GM12891 (cell line): ENCODE measurements around the gene PHF3. TPM values are rescaled to one million over a fixed set of nuclear protein-coding genes. Genes with fewer than 3 reads are reported as not detected.

Source experiments
- DNase-seq: peaks from one replicate; pipeline ENCODE4 v3.0.0; 2011; ENCODE audit warnings: low spot score; ENCODE audit not compliant: insufficient read length
- FAIRE-seq: peaks from 2 replicates; lab custom pipeline; 2011; peaks lifted over from hg19 to GRCh38; lab: Jason Lieb, UNC
- PAX5 ChIP-seq: IDR thresholded peaks from 2 replicates; pipeline ENCODE4 v1.6.1; 2011; ENCODE audit warnings: low read length, moderate library complexity, mild to moderate bottlenecking; ENCODE audit not compliant: insufficient read depth, severe bottlenecking
- POLR2A ChIP-seq: IDR thresholded peaks from 2 replicates; pipeline ENCODE4 v1.6.1; 2011; ENCODE audit warnings: low read depth, low read length, control low read depth
- POLR2AphosphoS5 ChIP-seq: IDR thresholded peaks from 2 replicates; pipeline ENCODE4 v1.6.1; 2011; ENCODE audit warnings: low read depth, low read length, control low read depth
- POU2F2 ChIP-seq: IDR thresholded peaks from 2 replicates; pipeline ENCODE4 v1.6.1; 2011; ENCODE audit warnings: low read depth, mild to moderate bottlenecking, control low read depth, low read length, moderate library complexity
- SPI1 ChIP-seq: IDR thresholded peaks from 2 replicates; pipeline ENCODE4 v1.6.1; 2011; ENCODE audit warnings: low read depth, low read length, control low read depth
- TAF1 ChIP-seq: IDR thresholded peaks from 2 replicates; pipeline ENCODE4 v1.6.1; 2011; ENCODE audit warnings: low read depth, low read length, control low read depth
- polyA plus RNA-seq: library from polyadenylated mRNA; unstranded; fragments of >200 nt; gene quantifications from one replicate; pipeline ENCODE4 v1.2.1, GENCODE V29; 2012; ENCODE audit warnings: low read depth, missing spikeins, inconsistent platforms; ENCODE audit not compliant: missing spikeins

The PHF3 gene
- polyA plus RNA-seq, result 13.0 TPM

- no peak for TF ChIP-seq PAX5
- no peak for TF ChIP-seq SPI1
- TF ChIP-seq POU2F2, result peak; percentile 36; the same call in 1 of the 2 replicates
- peak; percentile 42 for TF ChIP-seq TAF1
- TF ChIP-seq POLR2A, result peak; percentile 50; the same call in 1 of the 2 replicates
- no peak for TF ChIP-seq POLR2AphosphoS5
- DNase-seq, result peak; percentile 80
- FAIRE-seq, result peak; percentile 96
Observed at GRCh38 chr6:63635588-63636517, at the start of gene PHF3. Gene PHF3 (plus strand): TSS chr6:63635802. CDS start chr6:63646552, 10,750 bp downstream.

- TF ChIP-seq POU2F2, result no peak
- no peak for TF ChIP-seq TAF1
- TF ChIP-seq POLR2AphosphoS5, result no peak
- no peak for TF ChIP-seq SPI1
- TF ChIP-seq POLR2A, result no peak
- no peak for TF ChIP-seq PAX5
- no peak for FAIRE-seq
- no peak for DNase-seq
Observed at GRCh38 chr6:63589952-63590411, 45.6 kb upstream of the PHF3 start.

- no peak for DNase-seq
- no peak for FAIRE-seq
- TF ChIP-seq POLR2AphosphoS5 (no peak), POU2F2 (no peak), PAX5 (no peak), POLR2A (no peak), TAF1 (no peak), SPI1 (no peak)
Observed at GRCh38 chr6:63592886-63593285, 42.7 kb upstream of the PHF3 start.

GRCh38 chr6:63597141-63598048, 38.2 kb upstream of the PHF3 start:
- TF ChIP-seq TAF1 (no peak), POLR2AphosphoS5 (no peak), PAX5 (no peak), SPI1 (no peak), POU2F2 (no peak), POLR2A (no peak)
- DNase-seq (no peak), FAIRE-seq (no peak)

GRCh38 chr6:63598049-63599036, 37.3 kb upstream of the PHF3 start:
- peak; percentile 46 for DNase-seq
- 0 out of 2 replicates have a peak, but pooled peaks have one; percentile 19 for TF ChIP-seq SPI1
- TF ChIP-seq POU2F2, result 0 out of 2 replicates have a peak, but pooled peaks have one; percentile 44
- no peak for TF ChIP-seq PAX5
- TF ChIP-seq TAF1, result no peak
- peak; percentile 93 for FAIRE-seq

GRCh38 chr6:63599243-63599642, 36.4 kb upstream of the PHF3 start:
- DNase-seq (no peak), FAIRE-seq (peak; percentile 52)
- no peak for TF ChIP-seq TAF1
- TF ChIP-seq PAX5, result no peak
- no peak for TF ChIP-seq POLR2AphosphoS5

- DNase-seq, result no peak
Observed at GRCh38 chr6:63600136-63600535, 35.5 kb upstream of the PHF3 start.

GRCh38 chr6:63609231-63609630, 26.4 kb upstream of the PHF3 start:
- no peak for DNase-seq
- TF ChIP-seq TAF1 (no peak), PAX5 (no peak), POLR2A (no peak), POLR2AphosphoS5 (no peak), POU2F2 (no peak), SPI1 (no peak)
- FAIRE-seq, result peak; percentile 40

More at GRCh38 chr6:63600136-63600535, 35.5 kb upstream of the PHF3 start:
- TF ChIP-seq POLR2AphosphoS5 (no peak), TAF1 (no peak)
- FAIRE-seq, result no peak
